Measurements from ENCODE around the gene PDE11A.

The PDE11A gene

GRCh38 chr2:177658309-177658708 is 414.3 kb downstream of the PDE11A start:
- DNase-seq, result no peak

GRCh38 chr2:177651833-177652232 is 420.7 kb downstream of the PDE11A start:
- DNase-seq, result no peak

GRCh38 chr2:177649568-177650518 is 422.7 kb downstream of the PDE11A start:
- no peak for DNase-seq

- DNase-seq, result no peak
Measured at GRCh38 chr2:177646791-177647190, 425.8 kb downstream of the PDE11A start.

GRCh38 chr2:177646241-177646640 is 426.3 kb downstream of the PDE11A start:
- no peak for DNase-seq

GRCh38 chr2:177641331-177641730 is 431.2 kb downstream of the PDE11A start:
- peak; percentile 51 for DNase-seq

- no peak for DNase-seq
Measured at GRCh38 chr2:177640423-177640822, 432.2 kb downstream of the PDE11A start.

- DNase-seq, result no peak
Measured at GRCh38 chr2:177639262-177639914, 433.2 kb downstream of the PDE11A start.

GRCh38 chr2:177638507-177638906 is 434.1 kb downstream of the PDE11A start:
- no peak for DNase-seq

GRCh38 chr2:177636672-177637071 is 435.9 kb downstream of the PDE11A start:
- DNase-seq, result no peak

- no peak for DNase-seq
Measured at GRCh38 chr2:177635696-177636095, 436.9 kb downstream of the PDE11A start.

GRCh38 chr2:177633910-177634294 is 438.7 kb downstream of the PDE11A start:
- DNase-seq, result no peak

GRCh38 chr2:177633111-177633510 is 439.5 kb downstream of the PDE11A start:
- DNase-seq, result no peak

GRCh38 chr2:177631680-177632079 is 440.9 kb downstream of the PDE11A start:
- DNase-seq, result no peak

GRCh38 chr2:177629357-177630024 is 443.1 kb downstream of the PDE11A start:
- no peak for DNase-seq

GRCh38 chr2:177628831-177629230 is 443.7 kb downstream of the PDE11A start:
- no peak for DNase-seq

- DNase-seq, result peak; percentile 17
Measured at GRCh38 chr2:177625744-177626650, 446.6 kb downstream of the PDE11A start.

- DNase-seq, result no peak
Measured at GRCh38 chr2:177622521-177622920, 450.1 kb downstream of the PDE11A start.

- no peak for DNase-seq
Measured at GRCh38 chr2:177619986-177620385, 452.6 kb downstream of the PDE11A start.

- DNase-seq, result no peak
Measured at GRCh38 chr2:177619461-177619860, 453.1 kb downstream of the PDE11A start.

- DNase-seq, result peak; percentile 73
Measured at GRCh38 chr2:177618255-177619253, 454.0 kb downstream of the PDE11A start.
